ENCODE results near the gene CPT1A. TPM values are rescaled to one million over a fixed set of nuclear protein-coding genes. Genes with fewer than 3 reads are reported as not detected.

CPT1A gene
- total RNA-seq, 1 donor from 2014 or later, result 29.2 TPM

GRCh38 chr11:68743539-68743938 lies 98.2 kb downstream of the CPT1A start:
- H3K36me3 ChIP-seq (ENCODE audit: control insufficient read depth, insufficient read depth, low read length), result peaks cover 5% of the 10 kb centered on the region
- TF ChIP-seq CTCF (IDR thresholded peaks at IDR 0.05; ENCODE audit: insufficient read depth, low read length, severe bottlenecking), result no peak
- FAIRE-seq, result no peak

GRCh38 chr11:68741463-68741862 lies 100.3 kb downstream of the CPT1A start:
- no peak for TF ChIP-seq CTCF (IDR thresholded peaks at IDR 0.05; ENCODE audit: insufficient read depth, low read length, severe bottlenecking)
- DNase-seq (ENCODE audit: low read depth) (no peak), FAIRE-seq (no peak)
- Histone ChIP-seq H3K36me3 (ENCODE audit: control insufficient read depth, insufficient read depth, low read length) (peaks cover 3% of the 10 kb centered on the region), H3K4me3 (ENCODE audit: low read depth, low read length) (no peak overlapping the region), H3K27me3 (ENCODE audit: control insufficient read depth, insufficient read depth, low read length) (no peaks in the 10 kb centered on the region)

More at GRCh38 chr11:68743539-68743938, 98.2 kb downstream of the CPT1A start:
- H3K4me3 ChIP-seq (ENCODE audit: low read depth, low read length), result no peak overlapping the region
- DNase-seq (ENCODE audit: low read depth), result no peak
- no peaks in the 10 kb centered on the region for H3K27me3 ChIP-seq (ENCODE audit: control insufficient read depth, insufficient read depth, low read length)

- FAIRE-seq, result no peak
- no peak for TF ChIP-seq CTCF (IDR thresholded peaks at IDR 0.05; ENCODE audit: insufficient read depth, low read length, severe bottlenecking)
- H3K36me3 ChIP-seq (ENCODE audit: control insufficient read depth, insufficient read depth, low read length), result no peaks in the 10 kb centered on the region
- H3K4me3 ChIP-seq (ENCODE audit: low read depth, low read length), result no peak overlapping the region
- no peak for DNase-seq (ENCODE audit: low read depth)
- H3K27me3 ChIP-seq (ENCODE audit: control insufficient read depth, insufficient read depth, low read length), result no peaks in the 10 kb centered on the region
Observed at GRCh38 chr11:68735646-68736045, 106.1 kb downstream of the CPT1A start.

- no peaks in the 10 kb centered on the region for H3K27me3 ChIP-seq (ENCODE audit: control insufficient read depth, insufficient read depth, low read length)
- no peaks in the 10 kb centered on the region for H3K36me3 ChIP-seq (ENCODE audit: control insufficient read depth, insufficient read depth, low read length)
- no peak for DNase-seq (ENCODE audit: low read depth)
- TF ChIP-seq CTCF (IDR thresholded peaks at IDR 0.05; ENCODE audit: insufficient read depth, low read length, severe bottlenecking), result no peak
- no peak for FAIRE-seq
- H3K4me3 ChIP-seq (ENCODE audit: low read depth, low read length), result no peak overlapping the region
Observed at GRCh38 chr11:68735125-68735524, 106.6 kb downstream of the CPT1A start.

GRCh38 chr11:68734111-68734510 lies 107.6 kb downstream of the CPT1A start:
- DNase-seq (ENCODE audit: low read depth), result no peak
- FAIRE-seq, result no peak
- Histone ChIP-seq H3K27me3 (ENCODE audit: control insufficient read depth, insufficient read depth, low read length) (no peaks in the 10 kb centered on the region), H3K36me3 (ENCODE audit: control insufficient read depth, insufficient read depth, low read length) (no peaks in the 10 kb centered on the region), H3K4me3 (ENCODE audit: low read depth, low read length) (no peak overlapping the region)
- TF ChIP-seq CTCF (IDR thresholded peaks at IDR 0.05; ENCODE audit: insufficient read depth, low read length, severe bottlenecking), result no peak

GRCh38 chr11:68727783-68728182 lies 113.9 kb downstream of the CPT1A start:
- no peak for FAIRE-seq
- no peaks in the 10 kb centered on the region for H3K36me3 ChIP-seq (ENCODE audit: control insufficient read depth, insufficient read depth, low read length)
- TF ChIP-seq CTCF (IDR thresholded peaks at IDR 0.05; ENCODE audit: insufficient read depth, low read length, severe bottlenecking), result no peak
- no peak for DNase-seq (ENCODE audit: low read depth)
- no peak overlapping the region for H3K4me3 ChIP-seq (ENCODE audit: low read depth, low read length)
- H3K27me3 ChIP-seq (ENCODE audit: control insufficient read depth, insufficient read depth, low read length), result peaks cover 3% of the 10 kb centered on the region

Data from bronchial epithelial cell (primary cell).